Thoracic aorta (tissue), 2 donors: Measurements from ENCODE around the gene UGT1A7. TPM values are rescaled to one million over a fixed set of nuclear protein-coding genes. Genes with fewer than 3 reads are reported as not detected.

Experiments used
- ATAC-seq: fragments of 150-250 bp; one replicate; pipeline ENCODE4 v1.8.0; 2017; ENCODE audit warnings: low read depth; ENCODE audit not compliant: insufficient number of reproducible peaks, low FRiP score
- DNase-seq: peaks from one replicate; pipeline ENCODE4 v3.0.0-alpha.2; 2020; ENCODE audit warnings: low spot score
- H3K27ac ChIP-seq, 2 donors: fragments of 200-600 bp; sonication (generic); 1 replicate in 1 of 2; 2 replicates in 1 of 2; pipeline ENCODE4 v1.5.1; 2016; ENCODE audit warnings: mild to moderate bottlenecking in 2 of 2, moderate library complexity in 2 of 2
- H3K27me3 ChIP-seq: fragments of 200-600 bp; sonication (generic); replicated peaks from 2 replicates; pipeline ENCODE4 v1.6.0; 2016; ENCODE audit warnings: mild to moderate bottlenecking; ENCODE audit not compliant: insufficient read depth
- H3K36me3 ChIP-seq: fragments of 200-600 bp; sonication (generic); one replicate; pipeline ENCODE4 v1.5.1; 2016
- H3K4me1 ChIP-seq, 2 donors: fragments of 200-600 bp; sonication (generic); 1 replicate in 1 of 2; 2 replicates in 1 of 2; pipeline versions ENCODE4 v1.5.1 to v1.6.0; 2016; ENCODE audit warnings: low read depth in 2 of 2, mild to moderate bottlenecking in 1 of 2; ENCODE audit not compliant: control insufficient read depth in 1 of 2
- H3K4me3 ChIP-seq: fragments of 200-600 bp; sonication (generic); 2 replicates; pipeline ENCODE4 v1.5.1; 2016; ENCODE audit warnings: mild to moderate bottlenecking
- H3K9me3 ChIP-seq: fragments of 200-600 bp; sonication (generic); 2 replicates; pipeline ENCODE4 v1.5.1; 2016
- CTCF ChIP-seq: fragments of 200-600 bp; sonication (generic); IDR thresholded peaks from one replicate; pipeline ENCODE4 v1.5.1; 2019; ENCODE audit warnings: antibody characterized with exemption
- total RNA-seq, 2 donors: library from RNA; depleted of rRNA; stranded (reverse); fragments of >200 nt; gene quantifications; one replicate each; pipeline versions ENCODE4 v1.1.0 to v1.2.3, GENCODE V29; 2016

UGT1A7 gene
- total RNA-seq, 2 donors from 2014 or later = 0.35 TPM; not detected in 1

GRCh38 chr2:233816771-233817170, 135.1 kb downstream of the UGT1A7 start:
- no peaks in the 10 kb centered on the region for H3K36me3 ChIP-seq
- no peak for ATAC-seq
- H3K9me3 ChIP-seq = no peaks in the 10 kb centered on the region
- H3K4me3 ChIP-seq = no peak overlapping the region
- no peaks in the 10 kb centered on the region for H3K27me3 ChIP-seq
- no peak overlapping the region for H3K27ac ChIP-seq
- no peaks in the 10 kb centered on the region for H3K4me1 ChIP-seq
- TF ChIP-seq CTCF = no peak
- no peak for DNase-seq

DNA sequence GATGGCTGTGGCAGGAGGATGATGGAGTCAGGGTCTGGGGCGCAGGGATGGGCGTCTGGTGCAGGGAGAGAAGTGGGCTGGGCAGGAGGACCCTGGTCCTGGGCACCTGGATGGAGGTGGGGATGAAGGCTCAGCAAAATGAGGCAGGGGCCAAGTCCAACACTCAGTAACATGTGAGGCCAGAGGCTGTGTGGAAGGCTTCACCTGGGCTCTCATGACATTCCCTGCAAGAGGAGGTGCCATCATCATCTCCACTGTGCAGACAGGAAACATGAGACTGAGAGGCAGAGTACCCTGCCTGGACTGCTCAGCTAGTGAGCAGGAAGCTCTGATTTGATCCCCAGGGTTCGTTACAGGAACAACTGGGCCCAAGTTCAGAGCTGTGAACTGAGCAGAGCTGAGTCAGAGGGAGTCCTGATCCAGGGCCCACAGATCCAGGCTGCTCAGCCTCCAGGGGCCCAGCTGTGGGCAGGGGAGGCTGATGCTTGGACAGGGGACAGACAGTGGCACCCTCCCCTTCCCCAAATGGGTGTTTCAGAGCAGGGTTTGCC, 135.7 kb downstream of the UGT1A7 start:
- no peak for ATAC-seq
- DNase-seq = no peak
- Histone ChIP-seq H3K4me1 (no peaks in the 10 kb centered on the region), H3K9me3 (no peaks in the 10 kb centered on the region), H3K27ac (no peak overlapping the region), H3K27me3 (no peaks in the 10 kb centered on the region), H3K36me3 (no peaks in the 10 kb centered on the region), H3K4me3 (no peak overlapping the region)
- TF ChIP-seq CTCF = no peak

DNA sequence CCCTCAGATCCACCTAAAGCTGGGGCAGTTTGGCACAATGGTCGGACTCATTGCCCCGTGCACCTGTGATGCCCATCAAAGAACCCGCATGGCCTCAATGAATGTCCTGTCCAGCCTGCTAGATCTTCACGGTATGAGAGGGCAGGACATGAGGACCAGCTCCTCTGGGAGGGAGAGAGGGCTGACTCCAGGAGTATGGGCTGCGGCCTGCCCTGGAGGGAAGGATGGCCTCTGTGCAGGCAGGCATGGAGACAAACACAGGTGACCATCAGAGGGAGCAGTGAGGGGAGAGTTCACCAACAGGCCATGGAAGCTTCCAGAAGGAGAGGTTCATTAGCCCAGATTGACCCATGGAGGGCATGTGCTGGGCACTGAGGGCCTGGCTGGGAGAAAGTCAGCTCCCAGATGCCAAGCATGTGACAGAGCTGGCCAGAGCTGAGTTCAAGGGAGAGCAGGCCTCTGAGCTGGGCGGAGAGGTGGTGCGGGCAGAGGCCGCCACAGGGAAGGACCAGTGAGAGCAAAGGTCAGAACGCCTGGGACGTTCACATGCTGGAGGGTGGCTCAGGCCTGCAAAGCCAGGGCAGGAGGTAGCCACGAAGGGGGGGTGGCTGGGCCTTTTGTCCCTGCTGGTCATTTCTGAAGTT, 136.4 kb downstream of the UGT1A7 start:
- Histone ChIP-seq H3K36me3 (no peaks in the 10 kb centered on the region), H3K27ac (no peak overlapping the region), H3K4me1 (no peaks in the 10 kb centered on the region), H3K4me3 (no peak overlapping the region), H3K27me3 (no peaks in the 10 kb centered on the region), H3K9me3 (no peaks in the 10 kb centered on the region)
- TF ChIP-seq CTCF = no peak
- ATAC-seq = no peak
- DNase-seq = no peak

- Histone ChIP-seq H3K36me3 (no peaks in the 10 kb centered on the region), H3K4me1 (no peaks in the 10 kb centered on the region), H3K9me3 (no peaks in the 10 kb centered on the region), H3K27ac (no peak overlapping the region), H3K27me3 (no peaks in the 10 kb centered on the region), H3K4me3 (no peak overlapping the region)
- ATAC-seq = no peak
- TF ChIP-seq CTCF = no peak
- DNase-seq = no peak
Measured at GRCh38 chr2:233818639-233819621, 137.2 kb downstream of the UGT1A7 start.
